K562 treated with DMSO at 1 percent for 12 hours (cell line): ENCODE measurements around the gene SERPINA6. TPM values are rescaled to one million over a fixed set of nuclear protein-coding genes. Genes with fewer than 3 reads are reported as not detected.

Experiments
- total RNA-seq: library from RNA; unstranded; fragments of 300-600 nt; gene quantifications from 2 replicates; pipeline ENCODE4 v1.2.3, GENCODE V29; 2022; ENCODE audit not compliant: insufficient read depth

The SERPINA6 gene, protein sequence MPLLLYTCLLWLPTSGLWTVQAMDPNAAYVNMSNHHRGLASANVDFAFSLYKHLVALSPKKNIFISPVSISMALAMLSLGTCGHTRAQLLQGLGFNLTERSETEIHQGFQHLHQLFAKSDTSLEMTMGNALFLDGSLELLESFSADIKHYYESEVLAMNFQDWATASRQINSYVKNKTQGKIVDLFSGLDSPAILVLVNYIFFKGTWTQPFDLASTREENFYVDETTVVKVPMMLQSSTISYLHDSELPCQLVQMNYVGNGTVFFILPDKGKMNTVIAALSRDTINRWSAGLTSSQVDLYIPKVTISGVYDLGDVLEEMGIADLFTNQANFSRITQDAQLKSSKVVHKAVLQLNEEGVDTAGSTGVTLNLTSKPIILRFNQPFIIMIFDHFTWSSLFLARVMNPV
- total RNA-seq = not detected in 2 replicates

DNA sequence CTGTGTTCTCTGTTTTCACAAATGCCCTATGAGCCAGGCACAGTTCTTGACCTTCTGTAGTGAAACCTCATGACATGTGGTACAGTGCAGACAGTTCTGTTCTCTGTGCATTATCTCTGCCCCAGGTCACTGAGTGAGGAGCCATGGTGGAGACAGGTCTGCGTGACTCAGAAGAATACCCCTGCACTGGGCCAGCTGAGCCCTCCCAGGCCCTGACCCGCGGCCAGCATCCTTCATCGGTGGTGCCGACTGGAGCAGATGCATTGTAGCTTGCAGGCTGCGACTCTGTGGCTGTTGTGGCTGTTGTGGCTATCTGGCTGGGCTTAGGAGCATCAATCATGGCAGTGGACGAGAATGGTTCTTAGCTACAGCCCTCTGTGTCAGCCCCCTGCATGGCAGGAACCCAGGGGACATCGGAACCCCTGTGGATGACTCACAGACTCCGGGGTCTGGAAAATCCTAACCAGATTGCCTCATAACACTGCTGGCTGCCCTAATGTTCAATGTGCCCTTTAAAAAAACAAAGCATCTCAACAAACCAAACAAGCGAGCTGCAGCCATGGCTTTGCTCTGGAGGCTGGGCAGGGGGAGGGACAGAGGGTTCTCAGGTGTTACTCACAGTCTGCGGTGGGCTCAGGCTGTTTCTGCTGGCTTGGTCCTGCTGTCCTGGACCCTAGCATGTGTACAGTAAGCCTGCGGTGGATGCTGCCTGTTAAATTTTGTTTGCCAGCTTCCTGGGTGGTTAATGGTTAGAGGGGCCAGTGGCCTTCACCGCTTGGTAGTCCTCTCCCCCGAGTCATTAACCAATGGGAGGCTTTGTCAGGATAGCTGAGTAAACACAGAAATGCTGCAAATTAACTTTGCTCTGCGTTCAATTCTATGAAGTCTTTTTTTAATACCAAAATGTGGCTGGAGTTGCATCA lies at the start of gene SERPINA6:
Gene SERPINA6, minus strand, starts transcription at position 689 of the 923 bp plus-strand sequence. CDS start 8,688 bp downstream, outside the sequence.

GRCh38 chr14:94366146-94366915 lies 43.2 kb upstream of the SERPINA6 start, which contains the start of gene SERPINA2:
TSS of gene SERPINA2 (minus strand) at chr14:94366698.

GRCh38 chr14:94292872-94293577 lies 30.1 kb downstream of the SERPINA6 start, which contains the start of gene SERPINA10:
TSS of gene SERPINA10 (minus strand) at chr14:94293268. CDS start at chr14:94290593, 2,675 bp downstream.

Other genes starting within 250 kb of the SERPINA6 start
- 43.0 and 79.6 TPM in 2 replicates for gene DDX24, start 242.1 kb downstream of the SERPINA6 start, total RNA-seq
- 33.4 and 57.4 TPM in 2 replicates for gene IFI27L1, start 242.0 kb downstream of the SERPINA6 start, total RNA-seq
- 7.4 and 10.7 TPM in 2 replicates for gene IFI27, start 212.6 kb downstream of the SERPINA6 start, total RNA-seq
- gene IFI27L2, start 193.7 kb downstream of the SERPINA6 start, total RNA-seq = 7.9 and 31.3 TPM in 2 replicates
- not detected in 2 replicates for gene PPP4R4, start 149.0 kb downstream of the SERPINA6 start, total RNA-seq
- gene SERPINA10, start 30.1 kb downstream of the SERPINA6 start, total RNA-seq = not detected in 2 replicates
- gene SERPINA2, start 43.4 kb upstream of the SERPINA6 start, total RNA-seq = not detected in 2 replicates
- gene SERPINA1, start 65.3 kb upstream of the SERPINA6 start, total RNA-seq = not detected in 2 replicates
- not detected in 2 replicates for gene SERPINA11, start 129.5 kb upstream of the SERPINA6 start, total RNA-seq
- gene SERPINA9, start 152.9 kb upstream of the SERPINA6 start, total RNA-seq = not detected in 2 replicates
- gene SERPINA12, start 186.1 kb upstream of the SERPINA6 start, total RNA-seq = not detected in 2 replicates
- not detected in 2 replicates for gene SERPINA4, start 238.1 kb upstream of the SERPINA6 start, total RNA-seq